Measurements from ENCODE around the gene IGSF23. TPM values are rescaled to one million over a fixed set of nuclear protein-coding genes. Genes with fewer than 3 reads are reported as not detected.

The IGSF23 gene
- total RNA-seq, 1 experiment from 2014 or later, result not detected

DNA sequence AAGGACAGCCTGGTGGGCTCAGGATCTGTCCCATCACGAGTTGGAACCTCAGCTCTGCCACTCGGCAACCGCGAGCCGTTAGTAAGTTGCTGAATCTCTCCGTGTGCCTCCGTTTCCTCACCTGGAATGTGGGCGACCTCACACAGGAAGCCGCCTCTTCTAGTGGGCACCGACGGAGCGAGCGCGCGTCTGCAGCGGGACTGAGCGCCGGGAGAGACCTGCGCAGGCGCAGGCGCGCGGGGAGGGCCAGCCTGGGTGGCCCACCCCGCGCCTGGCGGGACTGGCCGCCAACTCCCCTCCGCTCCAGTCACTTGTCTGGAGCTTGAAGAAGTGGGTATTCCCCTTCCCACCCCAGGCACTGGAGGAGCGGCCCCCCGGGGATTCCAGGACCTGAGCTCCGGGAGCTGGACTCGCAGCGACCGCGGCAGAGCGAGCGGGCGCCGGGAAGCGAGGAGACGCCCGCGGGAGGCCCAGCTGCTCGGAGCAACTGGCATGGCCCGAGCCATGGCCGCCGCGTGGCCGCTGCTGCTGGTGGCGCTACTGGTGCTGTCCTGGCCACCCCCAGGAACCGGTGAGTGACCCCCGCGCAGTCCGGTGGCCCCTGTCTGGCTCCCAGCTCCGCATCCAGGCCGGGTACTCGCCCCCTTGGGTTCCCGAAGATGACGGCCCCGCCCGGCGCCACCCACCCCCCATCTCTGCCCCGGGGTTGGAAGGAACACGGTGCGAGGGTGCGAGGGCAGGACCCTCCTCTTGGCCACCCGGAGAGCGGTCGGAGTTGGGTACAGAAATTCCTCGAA is 30.4 kb downstream of the IGSF23 start, which contains the start of gene PVR:
Gene PVR, plus strand, starts transcription at position 306 of the 797 bp plus-strand sequence. Its CDS starts 187 bp downstream, at position 493.
- H3K23me2 ChIP-seq (ENCODE audit: insufficient read length, low read depth, low read length, poor library complexity, severe bottlenecking), result no peaks in the 10 kb centered on the region
- no peak within 1 kb of the TSS for H2BK120ac ChIP-seq (ENCODE audit: low read depth, low read length, poor library complexity, severe bottlenecking)
- Mint-ChIP-seq H3K27ac (peak within 1 kb of the TSS in 1 of 3 experiments; percentile 95; a peak in 2 of 7 replicates), H3K36me3 (ENCODE audit: insufficient read depth in 1 of 3, low read depth in 3 of 3) (peaks cover 5 to 18% (median 8%) of the 10 kb centered on the region in 3 experiments; a peak in 5 of 7 replicates), H3K9me3 (no peaks in the 10 kb centered on the region), H3K4me1 (peaks cover 0 to 7% of the 10 kb centered on the region in 2 experiments; a peak in 2 of 4 replicates), H3K4me3 (peak within 1 kb of the TSS; percentile 89 to 92), H3K27me3 (ENCODE audit: low read depth) (peaks cover 23% of the 10 kb centered on the region)
- DNase-seq, result peak; percentile 75
- H3T11ph ChIP-seq (ENCODE audit: low read length), result no peak within 1 kb of the TSS
- no peak within 1 kb of the TSS for H2BK5ac ChIP-seq (ENCODE audit: insufficient read length, low read length)
- H3K4ac ChIP-seq (ENCODE audit: low read depth, low read length), result no peak within 1 kb of the TSS
- H3K23ac ChIP-seq (ENCODE audit: insufficient read length, low read depth, low read length), result no peak within 1 kb of the TSS
- WGBS (ENCODE audit: extremely low coverage, insufficient read length, low lambda C conversion rate), result no CpG with 5 or more reads among the region's 70 CpGs
- no peaks in the 10 kb centered on the region for H3K9me3 ChIP-seq (ENCODE audit: control insufficient read depth, low read depth, low read length)
- peak within 1 kb of the TSS; percentile 77 for H3K14ac ChIP-seq (ENCODE audit: insufficient read depth, low read length)
- no peak within 1 kb of the TSS for H2BK12ac ChIP-seq (ENCODE audit: insufficient read length, low read depth, low read length)
- no peak within 1 kb of the TSS for H2AK5ac ChIP-seq (ENCODE audit: insufficient read length, low read length)
- H4K8ac ChIP-seq (replicated peaks; ENCODE audit: insufficient read length, low read depth, low read length), result no peak within 1 kb of the TSS
- no peak within 1 kb of the TSS for H4K91ac ChIP-seq (ENCODE audit: insufficient read length, low read depth, low read length)
- no peaks in the 10 kb centered on the region for H3K79me2 ChIP-seq (ENCODE audit: insufficient read depth, low read length)
- no peaks in the 10 kb centered on the region for H4K20me1 ChIP-seq (ENCODE audit: control insufficient read depth, insufficient read depth, insufficient read length)
- no peak within 1 kb of the TSS for H2BK15ac ChIP-seq (ENCODE audit: low read depth, low read length)
- H3K56ac ChIP-seq (ENCODE audit: insufficient read length, low read depth, low read length), result no peak within 1 kb of the TSS
- H3K79me1 ChIP-seq (ENCODE audit: insufficient read depth, low read depth, low read length, poor library complexity, severe bottlenecking), result no peaks in the 10 kb centered on the region
- no peak within 1 kb of the TSS for H3K9ac ChIP-seq (ENCODE audit: extremely low read depth, insufficient read length, low read length)
- no peak within 1 kb of the TSS for H2AFZ ChIP-seq (ENCODE audit: low read length)
- H4K5ac ChIP-seq (ENCODE audit: insufficient read length, low read depth, low read length), result no peak within 1 kb of the TSS
- H3K4me1 ChIP-seq (ENCODE audit: insufficient read depth, low read length), result no peaks in the 10 kb centered on the region
- H2BK20ac ChIP-seq (ENCODE audit: low read depth, low read length, poor library complexity, severe bottlenecking), result no peak within 1 kb of the TSS
- H3K18ac ChIP-seq (ENCODE audit: insufficient read length, low read depth, low read length), result peak within 1 kb of the TSS; percentile 40
- H3K4me2 ChIP-seq (ENCODE audit: insufficient read depth, insufficient read length, low read length), result peak within 1 kb of the TSS; percentile 85
- H3K27me3 ChIP-seq (ENCODE audit: insufficient read depth, low read length), result no peaks in the 10 kb centered on the region; the same call in 1 of the 2 replicates
- no peak for TF ChIP-seq CTCF (conservative IDR thresholded peaks at IDR 0.05)
- H3K27ac ChIP-seq (ENCODE audit: insufficient read length, low read depth, low read length), result no peak within 1 kb of the TSS

Data from H9 (cell line).